Measurements from ENCODE around the gene ZNF280A. TPM values are rescaled to one million over a fixed set of nuclear protein-coding genes. Genes with fewer than 3 reads are reported as not detected.

The ZNF280A gene
- total RNA-seq, 4 donors from 2014 or later, result 0.21 to 0.59 TPM; not detected in 2

DNA sequence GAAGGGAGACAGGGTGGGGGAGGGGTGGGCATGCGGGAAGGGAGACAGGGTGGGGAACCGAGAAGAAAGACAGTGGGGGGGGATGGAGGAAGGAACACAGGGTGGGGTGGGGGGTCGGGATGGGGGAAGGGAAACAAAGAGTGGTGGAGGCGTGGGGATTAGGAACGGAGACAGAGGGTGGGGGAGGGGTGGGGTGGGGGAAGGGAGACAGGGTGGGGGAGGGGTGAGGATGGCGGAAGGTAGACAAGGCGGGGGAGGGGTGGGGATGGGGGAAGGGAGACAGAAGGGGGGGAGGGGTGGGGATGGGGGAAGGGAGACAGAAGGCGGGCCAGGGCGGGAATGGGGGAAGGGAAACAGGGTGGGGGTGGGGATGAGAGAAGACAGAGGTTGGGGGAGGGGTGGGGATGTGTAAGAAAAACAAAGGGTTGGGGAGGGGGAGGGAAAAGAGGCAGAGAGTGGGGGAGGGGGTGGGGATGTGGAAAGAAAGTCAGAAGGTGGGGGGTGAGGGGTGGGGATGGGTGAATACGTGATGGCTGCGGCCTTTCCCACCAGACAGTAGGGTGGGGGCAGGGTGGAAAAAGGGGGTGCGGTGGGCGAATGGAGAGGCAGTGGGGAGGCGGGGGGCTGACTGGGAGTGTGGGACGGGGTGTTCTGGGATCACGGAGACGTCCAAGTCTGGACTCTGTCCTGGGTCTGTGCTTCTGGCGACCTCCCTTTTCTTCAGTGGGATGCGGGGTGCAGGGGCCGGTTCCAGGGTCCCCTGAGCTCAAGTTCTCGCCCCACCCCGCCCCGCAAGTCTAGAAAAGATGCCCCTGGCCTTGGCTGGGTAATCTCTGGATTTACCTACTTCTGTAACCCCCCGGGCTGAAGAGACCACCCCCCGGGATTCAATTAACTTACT lies 38.3 kb upstream of the ZNF280A start:
- no peak for DNase-seq (ENCODE audit: low spot score in 2 of 2)
- H3K4me3 ChIP-seq, result no peak overlapping the region
- TF ChIP-seq POLR2A (IDR thresholded peaks at IDR 0.05) (no peak), EP300 (IDR thresholded peaks at IDR 0.05) (no peak)
- TF ChIP-seq, protein P1, sequence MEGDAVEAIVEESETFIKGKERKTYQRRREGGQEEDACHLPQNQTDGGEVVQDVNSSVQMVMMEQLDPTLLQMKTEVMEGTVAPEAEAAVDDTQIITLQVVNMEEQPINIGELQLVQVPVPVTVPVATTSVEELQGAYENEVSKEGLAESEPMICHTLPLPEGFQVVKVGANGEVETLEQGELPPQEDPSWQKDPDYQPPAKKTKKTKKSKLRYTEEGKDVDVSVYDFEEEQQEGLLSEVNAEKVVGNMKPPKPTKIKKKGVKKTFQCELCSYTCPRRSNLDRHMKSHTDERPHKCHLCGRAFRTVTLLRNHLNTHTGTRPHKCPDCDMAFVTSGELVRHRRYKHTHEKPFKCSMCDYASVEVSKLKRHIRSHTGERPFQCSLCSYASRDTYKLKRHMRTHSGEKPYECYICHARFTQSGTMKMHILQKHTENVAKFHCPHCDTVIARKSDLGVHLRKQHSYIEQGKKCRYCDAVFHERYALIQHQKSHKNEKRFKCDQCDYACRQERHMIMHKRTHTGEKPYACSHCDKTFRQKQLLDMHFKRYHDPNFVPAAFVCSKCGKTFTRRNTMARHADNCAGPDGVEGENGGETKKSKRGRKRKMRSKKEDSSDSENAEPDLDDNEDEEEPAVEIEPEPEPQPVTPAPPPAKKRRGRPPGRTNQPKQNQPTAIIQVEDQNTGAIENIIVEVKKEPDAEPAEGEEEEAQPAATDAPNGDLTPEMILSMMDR (IDR thresholded peaks at IDR 0.05), result no peak
- no peaks in the 10 kb centered on the region for H3K36me3 ChIP-seq
- no peaks in the 10 kb centered on the region for H3K27me3 ChIP-seq
- H3K27ac ChIP-seq, result no peak overlapping the region
- H3K4me1 ChIP-seq, result no peaks in the 10 kb centered on the region
- 83 to 88% methylated on average over 15 to 16 of the region's 25 CpGs for WGBS, 2 donors
- H3K9me3 ChIP-seq, result no peaks in the 10 kb centered on the region

DNA sequence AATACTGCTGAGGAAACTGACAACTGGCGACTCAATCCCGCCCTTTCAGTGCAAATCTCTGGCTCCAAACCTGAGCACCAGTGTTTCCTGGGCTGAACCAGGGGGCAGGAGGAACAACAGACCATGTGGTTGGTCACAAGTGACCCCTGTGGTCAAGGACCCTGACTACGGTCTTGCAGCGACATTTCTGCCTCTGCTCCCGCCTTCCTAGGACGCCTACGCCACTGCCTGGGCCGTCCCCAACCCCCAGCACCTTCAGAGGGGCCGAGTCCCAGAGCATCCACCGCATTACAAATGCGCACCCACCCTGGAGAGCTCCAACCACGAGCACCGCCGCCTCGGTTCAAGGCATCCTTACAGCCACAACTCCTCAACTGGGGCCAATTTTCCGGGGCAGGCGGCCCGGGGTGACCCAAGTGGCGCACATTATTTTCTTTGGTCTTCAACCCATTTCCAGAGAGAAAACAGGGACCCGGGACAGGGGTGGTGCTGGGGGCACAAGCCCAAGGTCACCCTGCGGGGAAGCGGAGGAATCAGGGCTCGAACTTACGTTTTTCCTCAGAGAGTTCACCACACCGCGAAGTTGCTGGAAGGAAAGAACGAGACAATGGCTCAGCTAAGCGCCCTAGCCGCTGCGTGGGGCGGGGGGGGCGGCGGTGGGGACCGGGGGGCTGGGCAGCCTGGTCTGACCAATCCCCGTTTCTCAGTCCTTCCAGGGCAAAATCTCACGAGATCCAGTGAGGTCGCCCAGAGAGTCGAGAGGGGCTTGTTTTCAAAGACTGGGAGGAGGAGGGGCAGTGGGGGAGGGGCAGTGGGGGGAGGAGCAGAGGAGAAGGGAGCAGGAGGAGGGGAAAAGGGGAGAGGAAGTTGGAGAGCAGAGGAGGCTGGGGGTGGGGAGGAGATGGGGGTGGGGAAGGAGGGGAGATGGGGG lies 37.2 kb upstream of the ZNF280A start:
- H3K4me1 ChIP-seq, result no peaks in the 10 kb centered on the region
- no peaks in the 10 kb centered on the region for H3K27me3 ChIP-seq
- H3K9me3 ChIP-seq, result no peaks in the 10 kb centered on the region
- no peaks in the 10 kb centered on the region for H3K36me3 ChIP-seq
- 89 to 93% methylated on average over 38 of the region's 38 CpGs for WGBS, 2 donors
- TF ChIP-seq EP300 (IDR thresholded peaks at IDR 0.05) (no peak), POLR2A (IDR thresholded peaks at IDR 0.05) (no peak)
- TF ChIP-seq, protein P1 (IDR thresholded peaks at IDR 0.05), result no peak
- no peak overlapping the region for H3K4me3 ChIP-seq
- DNase-seq (ENCODE audit: low spot score in 2 of 2), result no peak
- no peak overlapping the region for H3K27ac ChIP-seq

DNA sequence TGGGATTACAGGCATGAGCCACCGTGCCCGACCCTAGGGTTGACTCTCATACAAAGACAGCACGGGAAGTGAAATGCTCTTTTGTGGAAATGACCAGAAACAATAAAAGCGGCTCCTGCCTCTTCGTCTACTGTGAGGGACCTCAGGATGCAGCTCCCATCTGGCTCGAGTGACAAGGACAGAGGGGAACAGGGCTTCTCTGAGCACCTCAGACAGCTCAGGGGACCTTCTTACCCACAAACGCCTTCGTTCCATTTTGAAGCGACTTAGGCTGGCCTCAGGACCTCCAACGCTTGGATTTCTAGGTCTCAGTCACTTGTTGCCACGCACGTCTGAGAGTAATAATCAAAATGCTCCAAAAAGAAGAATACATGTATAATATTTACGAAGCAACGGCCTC lies 36.5 kb upstream of the ZNF280A start:
- no peaks in the 10 kb centered on the region for H3K27me3 ChIP-seq
- no peak for TF ChIP-seq POLR2A (IDR thresholded peaks at IDR 0.05)
- TF ChIP-seq, protein P1 (IDR thresholded peaks at IDR 0.05), result no peak
- TF ChIP-seq EP300 (IDR thresholded peaks at IDR 0.05), result no peak
- 92% methylated on average over 14 of the region's 14 CpGs for WGBS, 2 donors
- DNase-seq (ENCODE audit: low spot score in 2 of 2), result no peak
- H3K4me1 ChIP-seq, result no peaks in the 10 kb centered on the region
- H3K9me3 ChIP-seq, result no peaks in the 10 kb centered on the region
- no peaks in the 10 kb centered on the region for H3K36me3 ChIP-seq
- no peak overlapping the region for H3K4me3 ChIP-seq
- H3K27ac ChIP-seq, result no peak overlapping the region

DNA sequence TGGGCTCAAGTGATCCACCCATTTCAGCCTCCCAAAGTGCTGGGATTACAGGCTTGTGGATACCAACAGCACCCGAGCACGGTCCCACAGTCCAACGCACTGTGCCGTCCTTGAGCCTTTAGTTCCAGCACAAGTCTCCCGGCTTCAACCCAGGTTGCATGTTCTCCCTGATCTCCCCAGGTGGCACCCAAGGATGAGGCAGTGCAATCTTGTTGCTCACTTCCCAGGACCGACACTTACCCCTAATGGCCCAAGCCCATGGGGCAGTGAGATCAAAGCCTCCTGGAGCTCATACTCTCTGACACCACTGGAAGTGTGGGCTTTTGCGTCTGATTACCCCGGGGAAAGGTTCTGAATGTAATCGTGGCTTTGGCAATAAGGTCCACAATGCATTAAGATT lies 35.5 kb upstream of the ZNF280A start:
- H3K27ac ChIP-seq, result no peak overlapping the region
- TF ChIP-seq, protein P1 (IDR thresholded peaks at IDR 0.05), result no peak
- TF ChIP-seq POLR2A (IDR thresholded peaks at IDR 0.05) (no peak), EP300 (IDR thresholded peaks at IDR 0.05) (no peak)
- no peaks in the 10 kb centered on the region for H3K27me3 ChIP-seq
- no peak overlapping the region for H3K4me3 ChIP-seq
- no peaks in the 10 kb centered on the region for H3K4me1 ChIP-seq
- H3K36me3 ChIP-seq, result no peaks in the 10 kb centered on the region
- H3K9me3 ChIP-seq, result no peaks in the 10 kb centered on the region
- DNase-seq (ENCODE audit: low spot score in 2 of 2), result no peak
- WGBS, 2 donors, result 90 to 94% methylated on average over 9 of the region's 9 CpGs
